OCI-LY7 (cell line): Measurements from ENCODE around the gene TNP2.

Experiments used
- EZH2phosphoT487 ChIP-seq: fragments of 200-600 bp; sonication (generic); IDR thresholded peaks from 2 replicates; pipeline ENCODE4 v1.6.1; 2018; ENCODE audit warnings: low read depth, borderline replicate concordance, mild to moderate bottlenecking, mixed run types, antibody characterized with exemption, low read length, moderate library complexity, mixed read lengths
- TF ChIP-seq, protein P1 (sequence below): fragments of 200-600 bp; sonication (generic); conservative IDR thresholded peaks from 2 replicates; pipeline ENCODE4 v1.5.1; 2014; ENCODE audit warnings: mild to moderate bottlenecking, antibody characterized with exemption, low read length, moderate library complexity, mixed read lengths

DNA sequence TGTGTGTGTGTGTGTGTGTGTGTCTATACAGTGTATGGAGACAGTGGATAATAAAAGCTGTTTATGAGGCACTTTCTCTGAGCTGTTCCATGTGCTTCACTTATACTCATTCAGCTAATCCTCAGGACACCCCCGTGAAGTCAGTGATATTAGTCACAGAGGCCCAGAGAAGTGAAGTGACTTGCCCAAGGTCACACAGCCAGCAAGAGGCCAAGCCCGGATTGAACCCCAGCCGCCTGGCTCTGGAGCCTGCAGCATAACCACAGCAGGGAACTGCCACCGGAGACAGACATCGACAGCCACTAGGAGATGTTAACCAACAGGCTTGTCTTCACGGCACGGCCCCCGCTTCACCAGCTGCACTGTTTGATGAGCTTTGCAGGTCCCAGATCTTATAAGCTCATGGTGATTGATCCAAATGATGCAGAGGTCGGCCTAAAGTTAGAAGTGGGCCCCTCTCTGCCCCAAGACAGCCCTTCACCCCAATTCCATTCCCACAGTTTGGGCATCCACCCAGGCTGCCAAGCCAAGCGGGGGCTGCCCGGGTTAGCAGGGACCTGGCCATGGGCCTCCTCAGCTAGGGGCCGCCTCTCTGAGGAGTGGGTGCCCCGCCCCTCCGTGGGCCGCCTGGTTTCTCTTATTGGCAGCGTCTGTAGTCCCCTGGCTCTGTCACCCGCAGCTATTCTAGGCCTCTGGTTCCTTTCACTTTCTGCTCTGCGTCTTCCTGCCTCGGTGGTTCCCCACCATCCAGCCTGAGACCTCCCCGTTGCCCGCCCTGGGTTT is 44.0 kb downstream of the TNP2 start:
- TF ChIP-seq, protein P1, sequence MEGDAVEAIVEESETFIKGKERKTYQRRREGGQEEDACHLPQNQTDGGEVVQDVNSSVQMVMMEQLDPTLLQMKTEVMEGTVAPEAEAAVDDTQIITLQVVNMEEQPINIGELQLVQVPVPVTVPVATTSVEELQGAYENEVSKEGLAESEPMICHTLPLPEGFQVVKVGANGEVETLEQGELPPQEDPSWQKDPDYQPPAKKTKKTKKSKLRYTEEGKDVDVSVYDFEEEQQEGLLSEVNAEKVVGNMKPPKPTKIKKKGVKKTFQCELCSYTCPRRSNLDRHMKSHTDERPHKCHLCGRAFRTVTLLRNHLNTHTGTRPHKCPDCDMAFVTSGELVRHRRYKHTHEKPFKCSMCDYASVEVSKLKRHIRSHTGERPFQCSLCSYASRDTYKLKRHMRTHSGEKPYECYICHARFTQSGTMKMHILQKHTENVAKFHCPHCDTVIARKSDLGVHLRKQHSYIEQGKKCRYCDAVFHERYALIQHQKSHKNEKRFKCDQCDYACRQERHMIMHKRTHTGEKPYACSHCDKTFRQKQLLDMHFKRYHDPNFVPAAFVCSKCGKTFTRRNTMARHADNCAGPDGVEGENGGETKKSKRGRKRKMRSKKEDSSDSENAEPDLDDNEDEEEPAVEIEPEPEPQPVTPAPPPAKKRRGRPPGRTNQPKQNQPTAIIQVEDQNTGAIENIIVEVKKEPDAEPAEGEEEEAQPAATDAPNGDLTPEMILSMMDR = no peak; the same call in 1 of the 2 replicates
- TF ChIP-seq EZH2phosphoT487 = no peak
